ENCODE data around the gene CDX2.
A peak's percentile ranks its signal among the peaks of the same experiment; 100 is the strongest.

Gene CDX2

GRCh38 chr13:28002886-28003698 is 34.0 kb upstream of the CDX2 start:
- no peak overlapping the region for H3K27ac ChIP-seq
- H3K36me3 ChIP-seq = no peaks in the 10 kb centered on the region
- no peak for DNase-seq
- no peak for TF ChIP-seq CTCF (IDR thresholded peaks at IDR 0.05; ENCODE audit: low read depth, low read length)
- H3K4me3 ChIP-seq (ENCODE audit: low read depth, low read length) = no peak overlapping the region
- H3K9me3 ChIP-seq (ENCODE audit: severe bottlenecking) = no peaks in the 10 kb centered on the region
- H3K27me3 ChIP-seq (ENCODE audit: insufficient read depth, low read depth, severe bottlenecking) = peaks cover 40% of the 10 kb centered on the region

- H3K27me3 ChIP-seq (ENCODE audit: insufficient read depth, low read depth, severe bottlenecking) = peaks cover 38% of the 10 kb centered on the region
- H3K9me3 ChIP-seq (ENCODE audit: severe bottlenecking) = no peaks in the 10 kb centered on the region
- H3K36me3 ChIP-seq = no peaks in the 10 kb centered on the region
- DNase-seq = peak; percentile 28
- no peak overlapping the region for H3K4me3 ChIP-seq (ENCODE audit: low read depth, low read length)
- no peak overlapping the region for H3K27ac ChIP-seq
- no peak for TF ChIP-seq CTCF (IDR thresholded peaks at IDR 0.05; ENCODE audit: low read depth, low read length)
These were observed 32.8 kb upstream of the CDX2 start for GRCh38 chr13:28001837-28002473.

GRCh38 chr13:28001049-28001448 is 31.9 kb upstream of the CDX2 start:
- no peak for DNase-seq
- H3K9me3 ChIP-seq (ENCODE audit: severe bottlenecking) = no peaks in the 10 kb centered on the region
- no peaks in the 10 kb centered on the region for H3K36me3 ChIP-seq
- peaks cover 43% of the 10 kb centered on the region for H3K27me3 ChIP-seq (ENCODE audit: insufficient read depth, low read depth, severe bottlenecking)
- no peak overlapping the region for H3K4me3 ChIP-seq (ENCODE audit: low read depth, low read length)
- TF ChIP-seq CTCF (IDR thresholded peaks at IDR 0.05; ENCODE audit: low read depth, low read length) = no peak
- H3K27ac ChIP-seq = no peak overlapping the region

- peaks cover 44% of the 10 kb centered on the region for H3K27me3 ChIP-seq (ENCODE audit: insufficient read depth, low read depth, severe bottlenecking)
- H3K36me3 ChIP-seq = no peaks in the 10 kb centered on the region
- no peaks in the 10 kb centered on the region for H3K9me3 ChIP-seq (ENCODE audit: severe bottlenecking)
- DNase-seq = no peak
- TF ChIP-seq CTCF (IDR thresholded peaks at IDR 0.05; ENCODE audit: low read depth, low read length) = no peak
- H3K27ac ChIP-seq = no peak overlapping the region
- no peak overlapping the region for H3K4me3 ChIP-seq (ENCODE audit: low read depth, low read length)
These were observed 31.5 kb upstream of the CDX2 start for GRCh38 chr13:28000567-28000966.

GRCh38 chr13:27997904-27998522 is 28.9 kb upstream of the CDX2 start:
- peak; percentile 72 for DNase-seq
- Histone ChIP-seq H3K36me3 (no peaks in the 10 kb centered on the region), H3K27me3 (ENCODE audit: insufficient read depth, low read depth, severe bottlenecking) (peaks cover 62% of the 10 kb centered on the region), H3K4me3 (ENCODE audit: low read depth, low read length) (no peak overlapping the region), H3K27ac (no peak overlapping the region), H3K9me3 (ENCODE audit: severe bottlenecking) (peaks cover 3% of the 10 kb centered on the region)
- TF ChIP-seq CTCF (IDR thresholded peaks at IDR 0.05; ENCODE audit: low read depth, low read length) = peak; percentile 80
